ENCODE results near the gene RBM4. TPM values are rescaled to one million over a fixed set of nuclear protein-coding genes. Genes with fewer than 3 reads are reported as not detected.

The RBM4 gene
- total and polyA plus RNA-seq, 9 of the 15 experiments (the other 6 are each of a cell fraction or from before 2014, with no cell fraction given), result 81.6 to 233 (median 122) TPM

GRCh38 chr11:66616379-66617154 lies 21.9 kb upstream of the RBM4 start, which contains the start of gene RBM14 (continued):
- TF ChIP-seq ZBTB5 (IDR thresholded peaks at IDR 0.05) (no peak), PRMT5 (CRISPR knock-in tag; IDR thresholded peaks at IDR 0.05) (no peak), HNRNPH1 (optimal IDR thresholded peaks at IDR 0.05; ENCODE audit: low read depth, low read length) (no peak), CLOCK (CRISPR knock-in tag; IDR thresholded peaks at IDR 0.05; ENCODE audit: borderline replicate concordance) (peak; percentile 19; the same call in 1 of the 2 replicates), SNIP1 (IDR thresholded peaks at IDR 0.05; ENCODE audit: low read depth) (no peak), SRF (CRISPR knock-in tag; IDR thresholded peaks at IDR 0.05) (peak; percentile 13 to 50; a peak in 2 of 4 replicates), ETS2 (tag; IDR thresholded peaks at IDR 0.05; ENCODE audit: borderline replicate concordance, poor library complexity, severe bottlenecking) (no peak), HSF4 (CRISPR knock-in tag; IDR thresholded peaks at IDR 0.05; ENCODE audit: borderline replicate concordance) (no peak), ZNF57 (CRISPR knock-in tag; IDR thresholded peaks at IDR 0.05) (no peak), EWSR1 (IDR thresholded peaks at IDR 0.05; ENCODE audit: borderline replicate concordance, low read depth, partially characterized antibody) (no peak), NRF1 (conservative IDR thresholded peaks at IDR 0.05 in 1 of 2, IDR thresholded peaks at IDR 0.05 in 1 of 2) (peak; percentile 98), RCOR1 (IDR thresholded peaks at IDR 0.05; ENCODE audit: borderline replicate concordance in 1 of 2, low read depth in 2 of 2, low read length in 2 of 2) (peak in 1 of 2 experiments; percentile 40; a peak in 1 of 4 replicates), TAF9B (IDR thresholded peaks at IDR 0.05; ENCODE audit: partially characterized antibody) (peak; percentile 97), JUN (IDR thresholded peaks at IDR 0.05; ENCODE audit: borderline replicate concordance, low read depth, low read length) (no peak), JUN (CRISPR knock-in tag; IDR thresholded peaks at IDR 0.05; ENCODE audit: borderline replicate concordance) (0 out of 2 replicates have a peak, but pooled peaks have one; percentile 69)
- TF ChIP-seq, protein P1, sequence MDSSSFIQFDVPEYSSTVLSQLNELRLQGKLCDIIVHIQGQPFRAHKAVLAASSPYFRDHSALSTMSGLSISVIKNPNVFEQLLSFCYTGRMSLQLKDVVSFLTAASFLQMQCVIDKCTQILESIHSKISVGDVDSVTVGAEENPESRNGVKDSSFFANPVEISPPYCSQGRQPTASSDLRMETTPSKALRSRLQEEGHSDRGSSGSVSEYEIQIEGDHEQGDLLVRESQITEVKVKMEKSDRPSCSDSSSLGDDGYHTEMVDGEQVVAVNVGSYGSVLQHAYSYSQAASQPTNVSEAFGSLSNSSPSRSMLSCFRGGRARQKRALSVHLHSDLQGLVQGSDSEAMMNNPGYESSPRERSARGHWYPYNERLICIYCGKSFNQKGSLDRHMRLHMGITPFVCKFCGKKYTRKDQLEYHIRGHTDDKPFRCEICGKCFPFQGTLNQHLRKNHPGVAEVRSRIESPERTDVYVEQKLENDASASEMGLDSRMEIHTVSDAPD (CRISPR knock-in tag; IDR thresholded peaks at IDR 0.05), result no peak
